Aorta (tissue), 5 donors: ENCODE data around the gene PYCARD. TPM values are rescaled to one million over a fixed set of nuclear protein-coding genes. Genes with fewer than 3 reads are reported as not detected.
"Not testable (repeated sequence)": the region's sequence is repeated elsewhere in the genome, so short reads cannot be mapped to it uniquely, and the experiment has no call there.

Source experiments
- ATAC-seq: fragments of 200-7000 bp; cut with Tn5 transposase; one replicate; pipeline ENCODE4 v1.9.1; 2022; ENCODE audit warnings: moderate library complexity; ENCODE audit not compliant: low FRiP score
- DNase-seq, 2 donors: peaks; one replicate each; pipeline ENCODE4 v3.0.0-alpha.2; 2020
- H3K27ac ChIP-seq, 2 donors: one replicate each; pipeline ENCODE4 v1.5.1; 2013; ENCODE audit warnings: low read length in 2 of 2, mild to moderate bottlenecking in 2 of 2, moderate library complexity in 2 of 2, control low read depth in 1 of 2, inconsistent platforms in 1 of 2, low read depth in 1 of 2
- H3K27me3 ChIP-seq, 2 donors: one replicate each; pipeline ENCODE4 v1.6.1; 2013; ENCODE audit warnings: control low read depth in 1 of 2, low read length in 1 of 2, mild to moderate bottlenecking in 1 of 2, moderate library complexity in 1 of 2; ENCODE audit not compliant: insufficient read depth in 2 of 2, control insufficient read depth in 1 of 2
- H3K36me3 ChIP-seq, 2 donors: one replicate each; pipeline ENCODE4 v1.6.1; 2013; ENCODE audit warnings: control low read depth in 1 of 2, low read length in 1 of 2, mild to moderate bottlenecking in 1 of 2; ENCODE audit not compliant: insufficient read depth in 2 of 2, control insufficient read depth in 1 of 2
- H3K4me1 ChIP-seq, 2 donors: one replicate each; pipeline ENCODE4 v1.6.1; 2013; ENCODE audit warnings: low read length in 2 of 2, control low read depth in 1 of 2, mild to moderate bottlenecking in 1 of 2, moderate library complexity in 1 of 2; ENCODE audit not compliant: insufficient read depth in 2 of 2, control insufficient read depth in 1 of 2
- H3K4me3 ChIP-seq, 2 donors: one replicate each; pipeline ENCODE4 v1.5.1; 2013; ENCODE audit warnings: low read length in 2 of 2, control low read depth in 1 of 2, mild to moderate bottlenecking in 1 of 2
- H3K9me3 ChIP-seq: one replicate; pipeline ENCODE4 v1.6.1; 2013; ENCODE audit warnings: mild to moderate bottlenecking, low read length; ENCODE audit not compliant: control insufficient read depth
- WGBS, 2 donors: extraction: QIAGEN DNeasy Blood & Tissue Kit; methylation state at CpG; one replicate each; pipeline ENCODE4 v1.1.7; 2013; 5-methylcytosine and 5-hydroxymethylcytosine counted together
- intact Hi-C, 2 donors: fragments of 100-400 bp; cut with DNase I; formaldehyde crosslinking; loops; one replicate each; pipeline versions ENCODE4 v1.14.2 to v1.15.0; 2022
- polyA plus RNA-seq, 2 donors: library from polyadenylated mRNA; stranded (reverse); fragments of 200-250 nt; gene quantifications; one replicate each; pipeline ENCODE4 v1.2.3, GENCODE V29; 2013
- total RNA-seq, 2 donors: library from RNA; stranded (reverse); fragmentation: NEBNext Ultra II Directional; extraction: Animal tissue kit (Norgen Biotek cat#: 25700); gene quantifications; one replicate each; pipeline ENCODE4 v1.2.1, GENCODE V29; 2021
- donor health status: healthy with polysubstance abuse.
- donor health status: Bipolar disorder and iron deficiency.
- donor health status: DM: no; HTN: no; CAD: no.
- donor health status: DM: no; HTN: no; CAD: no.
- donor health status: DM: yes; HTN: yes; CAD: no.

The PYCARD gene
- total and polyA plus RNA-seq, 4 donors, result 13.3 to 52.7 (median 19.3) TPM

DNA sequence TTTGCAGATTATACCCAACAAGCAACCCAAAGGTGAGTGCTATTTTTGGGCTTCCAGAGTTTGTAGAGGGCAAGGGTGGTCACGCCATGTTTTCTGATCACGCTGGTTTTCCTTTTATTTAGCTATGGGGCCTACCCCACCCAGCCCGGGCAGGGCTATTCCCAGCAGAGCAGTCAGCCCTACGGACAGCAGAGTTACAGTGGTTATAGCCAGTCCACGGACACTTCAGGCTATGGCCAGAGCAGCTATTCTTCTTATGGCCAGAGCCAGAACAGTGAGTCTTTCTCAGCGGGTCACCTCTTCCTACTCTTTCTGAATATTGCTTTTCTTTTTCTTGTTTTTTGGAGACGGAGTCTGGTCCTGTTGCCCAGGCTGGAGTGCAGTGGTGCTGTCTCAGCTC is 20.2 kb downstream of the PYCARD start:
- no peak for DNase-seq
- H3K27ac ChIP-seq, result no peak overlapping the region
- no peaks in the 10 kb centered on the region for H3K9me3 ChIP-seq
- peaks cover 0 to 5% of the 10 kb centered on the region in 2 donors for H3K4me1 ChIP-seq
- H3K36me3 ChIP-seq, result peaks cover 10% of the 10 kb centered on the region in 2 donors
- intact Hi-C loops, result loop anchor here (5.0 to 10.0 kb wide), 2 partner anchors 262 to 685 kb away; partner anchors contain the start of gene ZNF843 (in 2 of the 2)
- ATAC-seq, result no peak
- 11 to 20% methylated on average over 7 of the region's 7 CpGs for WGBS, 2 donors
- H3K4me3 ChIP-seq, result no peak overlapping the region
- H3K27me3 ChIP-seq, result peaks cover 0 to 2% of the 10 kb centered on the region in 2 donors

DNA sequence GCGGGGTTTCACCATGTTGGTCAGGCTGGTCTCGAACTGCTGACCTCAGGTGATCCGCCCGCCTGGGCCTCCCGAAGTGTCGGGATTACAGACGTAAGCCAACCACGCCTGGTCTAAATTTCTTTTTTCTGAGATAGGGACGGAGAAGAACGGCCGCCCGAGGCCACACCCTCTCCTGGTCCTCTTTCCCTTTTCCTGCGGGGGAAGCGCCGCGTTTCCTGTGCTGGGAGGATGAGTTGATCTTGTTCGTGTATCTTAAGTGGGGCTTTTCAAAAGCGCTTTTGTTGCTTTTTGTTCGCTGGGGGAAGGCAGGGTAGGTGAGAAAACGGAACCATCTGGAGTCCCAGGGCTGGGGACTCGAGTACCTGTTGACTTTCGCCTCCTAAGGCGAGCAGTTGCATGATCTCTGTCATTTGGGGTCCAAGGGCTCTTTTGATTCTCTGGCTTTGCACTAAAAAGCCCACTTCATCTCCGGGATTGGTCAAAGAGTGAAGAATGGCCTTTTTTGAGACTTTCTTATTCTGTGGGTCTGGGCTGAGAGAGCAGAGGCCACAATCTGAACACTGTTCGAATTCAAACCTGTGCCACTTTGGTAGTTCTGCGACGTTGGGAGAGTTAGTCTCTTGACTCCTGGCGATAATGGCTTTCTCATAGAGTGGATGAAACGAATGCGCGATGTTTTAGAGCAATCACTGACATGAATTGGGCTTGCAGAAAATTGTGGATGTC is 21.3 kb downstream of the PYCARD start:
- H3K9me3 ChIP-seq, result no peaks in the 10 kb centered on the region
- H3K36me3 ChIP-seq, result peaks cover 7 to 8% of the 10 kb centered on the region in 2 donors
- WGBS, 2 donors, result 6% methylated on average over 31 of the region's 31 CpGs
- H3K27me3 ChIP-seq, result peaks cover 0 to 2% of the 10 kb centered on the region in 2 donors
- H3K4me3 ChIP-seq, result peak overlapping the region; percentile 45 to 85
- no peak for ATAC-seq
- H3K4me1 ChIP-seq, result peaks cover 0 to 5% of the 10 kb centered on the region in 2 donors
- intact Hi-C loops, result loop anchor here (5.0 to 10.0 kb wide), 2 partner anchors 264 to 686 kb away; partner anchors contain the start of gene ZNF843 (in 2 of the 2)
- no peak overlapping the region for H3K27ac ChIP-seq
- DNase-seq, result peak; percentile 62 to 82

DNA sequence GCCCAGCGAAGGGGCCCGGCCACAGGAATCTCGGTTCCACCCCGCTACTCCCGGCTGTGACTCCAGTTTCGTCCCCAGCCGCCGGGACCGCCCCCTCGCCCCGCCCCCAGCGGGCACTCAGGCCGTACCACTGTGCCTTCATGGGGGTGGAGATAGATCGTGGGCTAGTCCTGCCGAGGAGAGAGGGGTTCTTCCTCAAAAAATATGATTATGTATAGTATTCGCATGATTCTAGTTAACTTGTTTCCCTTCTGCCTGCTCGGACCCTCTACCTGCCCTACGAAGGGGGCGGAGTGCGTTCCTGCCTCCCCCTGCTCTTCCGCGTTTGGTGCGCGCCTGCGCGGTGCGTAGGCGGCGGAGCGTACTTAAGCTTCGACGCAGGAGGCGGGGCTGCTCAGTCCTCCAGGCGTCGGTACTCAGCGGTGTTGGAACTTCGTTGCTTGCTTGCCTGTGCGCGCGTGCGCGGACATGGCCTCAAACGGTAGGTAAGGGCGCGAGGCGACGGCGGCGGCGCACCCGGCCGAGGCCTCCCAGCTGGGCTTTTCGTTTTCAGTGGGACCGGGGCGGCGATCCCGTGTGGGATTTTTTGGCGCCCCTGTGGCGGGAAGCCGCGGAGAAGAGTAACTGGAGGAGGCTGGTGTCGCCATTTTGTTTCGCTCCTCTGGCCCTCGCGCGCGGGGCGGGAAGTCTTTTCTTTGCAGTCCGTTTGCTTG is 22.7 kb downstream of the PYCARD start, which contains the start of gene FUS:
TSS of gene FUS (plus strand) at position 393 of the 713 bp plus-strand sequence. CDS start at position 469, 76 bp downstream.
- peak within 1 kb of the TSS; percentile 45 to 85 for H3K4me3 ChIP-seq
- peak within 1 kb of the TSS in 1 of 2 donors; percentile 76 for H3K27ac ChIP-seq
- ATAC-seq (peak; percentile 98), DNase-seq (peak; percentile 94 to 97)
- intact Hi-C loops, result loop anchor here (1.0 to 10.0 kb wide), 3 partner anchors 38 to 687 kb away; partner anchors contain the start of gene ZNF843 (in 2 of the 2)
- WGBS, 2 donors, result 0% methylated on average over 59 to 69 of the region's 69 CpGs
- H3K9me3 ChIP-seq, result no peaks in the 10 kb centered on the region
- H3K4me1 ChIP-seq, result peaks cover 0 to 5% of the 10 kb centered on the region in 2 donors
- H3K36me3 ChIP-seq, result peaks cover 2 to 7% of the 10 kb centered on the region in 2 donors
- H3K27me3 ChIP-seq, result peaks cover 0 to 2% of the 10 kb centered on the region in 2 donors

DNA sequence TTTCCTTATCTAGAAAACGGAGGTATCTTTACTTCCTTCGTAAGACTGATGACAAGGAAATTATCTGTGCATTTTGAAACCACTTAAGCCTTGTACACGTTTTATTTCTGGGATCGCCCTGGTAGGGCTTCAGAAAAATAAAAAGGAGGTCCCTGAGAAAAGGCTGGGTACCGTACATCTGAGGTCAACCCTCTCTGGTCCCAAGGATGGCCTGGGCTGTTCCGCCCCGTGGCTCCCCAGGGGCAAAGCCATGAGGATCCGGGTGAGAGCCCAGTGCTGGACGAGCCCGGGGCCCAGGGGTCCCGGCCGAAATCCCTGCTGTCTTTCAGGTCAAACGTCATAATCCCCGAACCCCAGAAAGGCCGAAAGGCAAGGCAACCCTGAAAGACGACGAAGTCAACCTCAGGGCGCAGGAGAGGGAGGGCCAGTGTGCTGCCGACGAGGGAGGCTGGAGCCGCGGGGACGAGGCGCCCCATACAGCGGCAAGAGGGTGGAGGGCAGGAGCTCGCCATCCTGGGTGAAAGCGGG is 23.3 kb downstream of the PYCARD start:
- ATAC-seq, result peak; percentile 0
- DNase-seq, result peak in 1 of 2 donors; percentile 68
- intact Hi-C loops, result no loop called here
- H3K9me3 ChIP-seq, result no peaks in the 10 kb centered on the region
- peak overlapping the region in 1 of 2 donors; percentile 58 for H3K27ac ChIP-seq
- peaks cover 0 to 2% of the 10 kb centered on the region in 2 donors for H3K27me3 ChIP-seq
- 3% methylated on average over 27 of the region's 27 CpGs for WGBS, 2 donors
- H3K4me3 ChIP-seq, result peak overlapping the region; percentile 4 to 85
- peaks cover 0 to 5% of the 10 kb centered on the region in 2 donors for H3K36me3 ChIP-seq
- H3K4me1 ChIP-seq, result peaks cover 0 to 5% of the 10 kb centered on the region in 2 donors

DNA sequence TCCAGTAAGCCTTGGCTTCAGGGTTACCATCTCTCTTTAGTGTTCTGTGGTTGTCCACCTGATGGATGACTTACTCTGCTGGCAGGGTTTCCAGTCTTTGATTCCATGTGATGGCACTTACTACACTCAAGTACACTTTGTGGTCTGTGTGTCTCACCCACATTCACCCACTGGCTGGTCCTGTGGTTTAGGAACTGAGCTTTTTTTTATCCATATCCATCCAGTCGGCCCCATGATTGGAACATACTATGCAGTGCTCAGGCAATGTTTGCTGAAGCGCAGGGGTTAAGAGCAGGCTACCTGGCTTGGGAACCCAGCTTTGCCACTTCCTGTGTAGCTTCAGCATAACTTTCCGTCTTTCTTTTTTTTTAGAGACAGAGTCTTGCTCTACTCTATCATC is 25.4 kb downstream of the PYCARD start:
- WGBS, 2 donors, result 72 to 75% methylated on average over 3 of the region's 3 CpGs
- Histone ChIP-seq H3K27me3 (peaks cover 0 to 2% of the 10 kb centered on the region in 2 donors), H3K36me3 (no peaks in the 10 kb centered on the region), H3K27ac (no peak overlapping the region), H3K4me1 (no peaks in the 10 kb centered on the region), H3K9me3 (no peaks in the 10 kb centered on the region), H3K4me3 (no peak overlapping the region)
- no peak for ATAC-seq
- intact Hi-C loops, result no loop called here
- no peak for DNase-seq

DNA sequence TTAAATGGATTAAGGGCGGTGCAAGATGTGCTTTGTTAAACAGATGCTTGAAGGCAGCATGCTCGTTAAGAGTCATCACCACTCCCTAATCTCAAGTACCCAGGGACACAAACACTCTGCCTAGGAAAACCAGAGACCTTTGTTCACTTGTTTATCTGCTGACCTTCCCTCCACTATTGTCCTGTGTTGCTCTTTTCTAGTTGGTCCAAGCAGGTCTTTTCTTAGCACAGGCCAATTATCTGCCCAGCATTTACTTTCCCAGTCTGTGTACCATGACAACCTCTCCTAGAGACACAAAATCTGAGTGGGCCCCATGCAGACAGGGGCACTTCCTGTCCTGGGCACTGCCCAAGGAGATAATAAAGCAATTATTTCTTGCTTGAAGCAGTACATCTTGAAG is 32.5 kb downstream of the PYCARD start:
- WGBS, 2 donors, result no CpG with 5 or more reads among the region's 2 CpGs
- H3K4me1 ChIP-seq, H3K36me3 ChIP-seq, H3K9me3 ChIP-seq, ATAC-seq, H3K27ac ChIP-seq, intact Hi-C loops, H3K27me3 ChIP-seq, H3K4me3 ChIP-seq: not testable (repeated sequence)
- peak in 1 of 2 donors; percentile 17 for DNase-seq

DNA sequence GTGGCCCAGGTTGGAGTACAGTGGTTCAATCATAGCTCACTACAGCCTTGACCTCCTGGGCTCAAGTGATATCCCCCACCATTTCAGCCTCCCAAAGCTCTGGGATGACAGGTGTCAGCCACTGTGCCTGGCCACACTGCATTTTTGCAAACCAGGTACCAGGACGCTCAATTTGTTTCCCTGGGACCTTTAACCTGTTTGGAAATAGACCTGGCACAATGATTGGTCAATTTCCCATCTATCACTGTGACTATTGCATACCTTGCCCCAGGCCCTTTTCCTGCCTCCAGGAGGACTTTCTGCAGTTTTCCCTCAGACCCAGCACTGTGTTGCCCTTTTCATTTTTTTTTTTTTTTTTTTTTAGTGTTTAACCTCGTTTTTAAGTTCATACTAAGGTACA is 33.7 kb downstream of the PYCARD start:
- no peak for ATAC-seq

DNA sequence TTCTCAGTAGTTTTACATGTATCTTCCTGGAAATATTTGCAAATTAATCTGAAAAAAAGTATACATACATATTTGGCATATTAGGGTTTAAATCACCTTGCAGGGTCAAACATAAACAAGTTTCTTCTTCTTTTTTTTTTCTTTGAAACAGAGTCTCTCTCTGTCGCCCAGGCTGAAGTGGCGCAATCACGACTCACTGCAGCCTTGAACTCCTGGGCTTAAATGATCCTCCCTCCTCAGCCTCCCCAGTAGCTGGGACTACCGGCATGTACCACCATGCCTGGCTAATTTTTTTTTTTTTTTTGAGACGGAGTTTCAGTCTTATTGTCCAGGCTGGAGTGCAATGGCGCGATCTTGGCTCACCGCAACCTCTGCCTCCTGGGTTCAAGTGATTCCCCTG is 35.2 kb downstream of the PYCARD start:
- 90 to 95% methylated on average over 8 of the region's 8 CpGs for WGBS, 2 donors
- Histone ChIP-seq H3K4me3 (no peak overlapping the region), H3K27ac (no peak overlapping the region), H3K36me3 (no peaks in the 10 kb centered on the region), H3K9me3 (no peaks in the 10 kb centered on the region), H3K27me3 (no peaks in the 10 kb centered on the region), H3K4me1 (no peaks in the 10 kb centered on the region)
- ATAC-seq, result no peak
- peak in 1 of 2 donors; percentile 9 for DNase-seq
- intact Hi-C loops, result no loop called here

More for the DNA sequence above, 33.7 kb downstream of the PYCARD start:
- no peak overlapping the region for H3K27ac ChIP-seq
- 77 to 79% methylated on average over 2 of the region's 2 CpGs for WGBS, 2 donors
- intact Hi-C loops, result no loop called here
- no peak for DNase-seq
- no peaks in the 10 kb centered on the region for H3K4me1 ChIP-seq
- H3K27me3 ChIP-seq, result no peaks in the 10 kb centered on the region
- H3K36me3 ChIP-seq, result no peaks in the 10 kb centered on the region
- H3K9me3 ChIP-seq, result no peaks in the 10 kb centered on the region
- no peak overlapping the region for H3K4me3 ChIP-seq
